ENCODE results near the gene FER. TPM values are rescaled to one million over a fixed set of nuclear protein-coding genes. Genes with fewer than 3 reads are reported as not detected.

FER gene
- polyA plus RNA-seq, 1 donor (not counting 4 experiments of a cell fraction or from before 2014, with no cell fraction given), result 17.1 TPM

GRCh38 chr5:109028608-109029299 lies 281.1 kb downstream of the FER start:
- no peak overlapping the region for H3K4me3 ChIP-seq (ENCODE audit: control insufficient read depth in 2 of 3, extremely low read depth in 1 of 3, insufficient read depth in 2 of 3, low read depth in 1 of 3, low read length in 3 of 3)
- no peak overlapping the region for H3K27ac ChIP-seq (ENCODE audit: control insufficient read depth, insufficient read depth, low read length)
- peaks cover 3% of the 10 kb centered on the region for H3K9me3 ChIP-seq (ENCODE audit: control insufficient read depth, low read depth, low read length)
- no peaks in the 10 kb centered on the region for H3K79me2 ChIP-seq (ENCODE audit: control insufficient read depth, insufficient read depth, low read length)
- DNase-seq (ENCODE audit: low read depth, low spot score) (no peak), FAIRE-seq (no peak)
- dilution Hi-C loops (cut with MboI; ENCODE audit: extremely low pct_ligation_motif_present, low sequenced_read_pairs), result no loop called here
- H3K9ac ChIP-seq (ENCODE audit: control insufficient read depth, extremely low read depth, insufficient read depth, low read length), result no peak overlapping the region
- no peaks in the 10 kb centered on the region for H4K20me1 ChIP-seq (ENCODE audit: control insufficient read depth, extremely low read depth, insufficient read depth, low read length)
- no peak for TF ChIP-seq EZH2 (IDR thresholded peaks at IDR 0.05; ENCODE audit: low read length)
- no peak for TF ChIP-seq CTCF (optimal IDR thresholded peaks at IDR 0.05 in 1 of 3, IDR thresholded peaks at IDR 0.05 in 1 of 3, conservative IDR thresholded peaks at IDR 0.05 in 1 of 3; ENCODE audit: extremely low read depth in 1 of 3, insufficient read depth in 2 of 3, low read length in 3 of 3)
- no peak overlapping the region for H3K4me2 ChIP-seq (ENCODE audit: control insufficient read depth, extremely low read depth, insufficient read depth, low read depth, low read length)
- H2AFZ ChIP-seq (ENCODE audit: control insufficient read depth, low read length), result no peak overlapping the region
- H3K27me3 ChIP-seq (ENCODE audit: control insufficient read depth, extremely low read depth, insufficient read depth, low read length), result no peaks in the 10 kb centered on the region
- H3K9me1 ChIP-seq (ENCODE audit: control insufficient read depth, extremely low read depth, insufficient read depth, low read length), result no peaks in the 10 kb centered on the region
- peaks cover 0 to 2% of the 10 kb centered on the region in 2 experiments for H3K36me3 ChIP-seq (ENCODE audit: control insufficient read depth in 2 of 2, extremely low read depth in 1 of 2, insufficient read depth in 2 of 2, low read length in 2 of 2)
- H3K4me1 ChIP-seq (ENCODE audit: control insufficient read depth, extremely low read depth, insufficient read depth, low read length), result no peaks in the 10 kb centered on the region

- no peaks in the 10 kb centered on the region for H3K9me3 ChIP-seq (ENCODE audit: control insufficient read depth, low read depth, low read length)
- H3K9me1 ChIP-seq (ENCODE audit: control insufficient read depth, extremely low read depth, insufficient read depth, low read length), result no peaks in the 10 kb centered on the region
- dilution Hi-C loops (cut with MboI; ENCODE audit: extremely low pct_ligation_motif_present, low sequenced_read_pairs), result no loop called here
- H3K36me3 ChIP-seq (ENCODE audit: control insufficient read depth in 2 of 2, extremely low read depth in 1 of 2, insufficient read depth in 2 of 2, low read length in 2 of 2), result no peaks in the 10 kb centered on the region
- H3K4me2 ChIP-seq (ENCODE audit: control insufficient read depth, extremely low read depth, insufficient read depth, low read depth, low read length), result no peak overlapping the region
- no peak overlapping the region for H2AFZ ChIP-seq (ENCODE audit: control insufficient read depth, low read length)
- FAIRE-seq (no peak), DNase-seq (ENCODE audit: low read depth, low spot score) (no peak)
- no peaks in the 10 kb centered on the region for H3K27me3 ChIP-seq (ENCODE audit: control insufficient read depth, extremely low read depth, insufficient read depth, low read length)
- H3K79me2 ChIP-seq (ENCODE audit: control insufficient read depth, insufficient read depth, low read length), result no peaks in the 10 kb centered on the region
- H3K4me3 ChIP-seq (ENCODE audit: control insufficient read depth in 2 of 3, extremely low read depth in 1 of 3, insufficient read depth in 2 of 3, low read depth in 1 of 3, low read length in 3 of 3), result no peak overlapping the region
- H3K4me1 ChIP-seq (ENCODE audit: control insufficient read depth, extremely low read depth, insufficient read depth, low read length), result no peaks in the 10 kb centered on the region
- TF ChIP-seq EZH2 (IDR thresholded peaks at IDR 0.05; ENCODE audit: low read length), result no peak
- no peak for TF ChIP-seq CTCF (optimal IDR thresholded peaks at IDR 0.05 in 1 of 3, IDR thresholded peaks at IDR 0.05 in 1 of 3, conservative IDR thresholded peaks at IDR 0.05 in 1 of 3; ENCODE audit: extremely low read depth in 1 of 3, insufficient read depth in 2 of 3, low read length in 3 of 3)
- H4K20me1 ChIP-seq (ENCODE audit: control insufficient read depth, extremely low read depth, insufficient read depth, low read length), result no peaks in the 10 kb centered on the region
- no peak overlapping the region for H3K9ac ChIP-seq (ENCODE audit: control insufficient read depth, extremely low read depth, insufficient read depth, low read length)
- no peak overlapping the region for H3K27ac ChIP-seq (ENCODE audit: control insufficient read depth, insufficient read depth, low read length)
These were observed 282.1 kb downstream of the FER start for GRCh38 chr5:109029847-109030246.

Measured in keratinocyte (primary cell).